ENCODE measurements around the gene DENND4C. TPM values are rescaled to one million over a fixed set of nuclear protein-coding genes. Genes with fewer than 3 reads are reported as not detected.
A peak's percentile ranks its signal among the peaks of the same experiment; 100 is the strongest.
"Not testable (repeated sequence)": the region's sequence is repeated elsewhere in the genome, so short reads cannot be mapped to it uniquely, and the experiment has no call there.

Gene DENND4C
- total RNA-seq, 1 donor from 2014 or later, result 22.8 TPM

- intact Hi-C loops (cut with micrococcal nuclease), result no loop called here
- no peak for DNase-seq
- peak; percentile 54 for ATAC-seq
Measured at GRCh38 chr9:19313573-19313972, 83.1 kb downstream of the DENND4C start.

GRCh38 chr9:19320495-19320894 lies 90.0 kb downstream of the DENND4C start:
- ATAC-seq, result no peak
- intact Hi-C loops (cut with micrococcal nuclease), result no loop called here
- DNase-seq, result no peak

- intact Hi-C loops (cut with micrococcal nuclease), result no loop called here
- DNase-seq, result no peak
Measured at GRCh38 chr9:19331877-19332276, 101.4 kb downstream of the DENND4C start.

GRCh38 chr9:19336166-19336565 lies 105.7 kb downstream of the DENND4C start:
- intact Hi-C loops (cut with micrococcal nuclease), result no loop called here
- no peak for ATAC-seq
- no peak for DNase-seq

More at GRCh38 chr9:19331877-19332276, 101.4 kb downstream of the DENND4C start:
- ATAC-seq, result no peak

GRCh38 chr9:19342947-19343346 lies 112.5 kb downstream of the DENND4C start:
- intact Hi-C loops (cut with micrococcal nuclease), result loop anchor here (10.0 kb wide), 2 partner anchors 62 to 248 kb away; partner anchors contain the start of gene ACER2
- DNase-seq, result no peak
- ATAC-seq, result no peak

- no peak for DNase-seq
- intact Hi-C loops (cut with micrococcal nuclease), result no loop called here
- no peak for ATAC-seq
Measured at GRCh38 chr9:19358701-19359100, 128.2 kb downstream of the DENND4C start.

- DNase-seq (no peak), ATAC-seq (no peak)
- intact Hi-C loops (cut with micrococcal nuclease), result no loop called here
Measured at GRCh38 chr9:19369107-19369506, 138.6 kb downstream of the DENND4C start.

- ATAC-seq, result no peak
- no peak for DNase-seq
- intact Hi-C loops (cut with micrococcal nuclease), result no loop called here
Measured at GRCh38 chr9:19371942-19372341, 141.4 kb downstream of the DENND4C start.

GRCh38 chr9:19372567-19372966 lies 142.1 kb downstream of the DENND4C start:
- ATAC-seq, result no peak
- DNase-seq, result no peak
- intact Hi-C loops (cut with micrococcal nuclease), result no loop called here

GRCh38 chr9:19373527-19373926 lies 143.0 kb downstream of the DENND4C start:
- intact Hi-C loops (cut with micrococcal nuclease), result no loop called here
- DNase-seq, result no peak
- no peak for ATAC-seq

GRCh38 chr9:19375538-19375937 lies 145.0 kb downstream of the DENND4C start:
- DNase-seq, result no peak
- intact Hi-C loops (cut with micrococcal nuclease), result no loop called here
- ATAC-seq, result no peak

GRCh38 chr9:19376931-19377330 lies 146.4 kb downstream of the DENND4C start:
- ATAC-seq (no peak), DNase-seq (no peak)
- intact Hi-C loops (cut with micrococcal nuclease), result no loop called here

GRCh38 chr9:19378164-19378563 lies 147.7 kb downstream of the DENND4C start:
- intact Hi-C loops (cut with micrococcal nuclease), result no loop called here
- no peak for ATAC-seq

GRCh38 chr9:19378647-19379046 lies 148.2 kb downstream of the DENND4C start:
- intact Hi-C loops (cut with micrococcal nuclease), result no loop called here
- no peak for ATAC-seq
- no peak for DNase-seq

More at GRCh38 chr9:19378164-19378563, 147.7 kb downstream of the DENND4C start:
- DNase-seq, result no peak

- intact Hi-C loops (cut with micrococcal nuclease), result no loop called here
- no peak for DNase-seq
- ATAC-seq, result no peak
Measured at GRCh38 chr9:19379283-19379682, 148.8 kb downstream of the DENND4C start.

GRCh38 chr9:19379697-19380046 lies 149.2 kb downstream of the DENND4C start:
- ATAC-seq (peak; percentile 64), DNase-seq (no peak)
- intact Hi-C loops (cut with micrococcal nuclease), result loop anchor here (2.0 kb wide), 1 partner anchor 77 kb away; no protein-coding TSS in a partner anchor

GRCh38 chr9:19380826-19381075 lies 150.3 kb downstream of the DENND4C start:
- no peak for DNase-seq
- intact Hi-C loops (cut with micrococcal nuclease), result loop anchor here (2.0 kb wide), 1 partner anchor 76 kb away; no protein-coding TSS in a partner anchor
- ATAC-seq, result no peak

- ATAC-seq, result no peak
- intact Hi-C loops (cut with micrococcal nuclease), result loop anchor here (2.0 kb wide), 1 partner anchor 75 kb away; no protein-coding TSS in a partner anchor
- DNase-seq, result no peak
Measured at GRCh38 chr9:19381656-19382055, 151.2 kb downstream of the DENND4C start.

GRCh38 chr9:19385212-19385611 lies 154.7 kb downstream of the DENND4C start:
- ATAC-seq; intact Hi-C loops (cut with micrococcal nuclease); DNase-seq: not testable (repeated sequence)

GRCh38 chr9:19385786-19386501 lies 155.5 kb downstream of the DENND4C start:
- intact Hi-C loops (cut with micrococcal nuclease), result no loop called here
- ATAC-seq, result no peak
- DNase-seq, result no peak

- intact Hi-C loops (cut with micrococcal nuclease), result no loop called here
- ATAC-seq, result no peak
- DNase-seq, result no peak
Measured at GRCh38 chr9:19386502-19387044, 156.1 kb downstream of the DENND4C start.
